ENCODE measurements around the gene TRIM68.

GRCh38 chr11:4593739-4594138, 14.3 kb downstream of the TRIM68 start, which contains the start of gene OR52I1:
- TF ChIP-seq, protein P1, sequence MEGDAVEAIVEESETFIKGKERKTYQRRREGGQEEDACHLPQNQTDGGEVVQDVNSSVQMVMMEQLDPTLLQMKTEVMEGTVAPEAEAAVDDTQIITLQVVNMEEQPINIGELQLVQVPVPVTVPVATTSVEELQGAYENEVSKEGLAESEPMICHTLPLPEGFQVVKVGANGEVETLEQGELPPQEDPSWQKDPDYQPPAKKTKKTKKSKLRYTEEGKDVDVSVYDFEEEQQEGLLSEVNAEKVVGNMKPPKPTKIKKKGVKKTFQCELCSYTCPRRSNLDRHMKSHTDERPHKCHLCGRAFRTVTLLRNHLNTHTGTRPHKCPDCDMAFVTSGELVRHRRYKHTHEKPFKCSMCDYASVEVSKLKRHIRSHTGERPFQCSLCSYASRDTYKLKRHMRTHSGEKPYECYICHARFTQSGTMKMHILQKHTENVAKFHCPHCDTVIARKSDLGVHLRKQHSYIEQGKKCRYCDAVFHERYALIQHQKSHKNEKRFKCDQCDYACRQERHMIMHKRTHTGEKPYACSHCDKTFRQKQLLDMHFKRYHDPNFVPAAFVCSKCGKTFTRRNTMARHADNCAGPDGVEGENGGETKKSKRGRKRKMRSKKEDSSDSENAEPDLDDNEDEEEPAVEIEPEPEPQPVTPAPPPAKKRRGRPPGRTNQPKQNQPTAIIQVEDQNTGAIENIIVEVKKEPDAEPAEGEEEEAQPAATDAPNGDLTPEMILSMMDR (IDR thresholded peaks at IDR 0.05) = no peak
- TF ChIP-seq POLR2A (IDR thresholded peaks at IDR 0.05) = no peak

Measured in right lobe of liver (tissue), 4 donors.